ENCODE results near the gene TMEM63C.

DNA sequence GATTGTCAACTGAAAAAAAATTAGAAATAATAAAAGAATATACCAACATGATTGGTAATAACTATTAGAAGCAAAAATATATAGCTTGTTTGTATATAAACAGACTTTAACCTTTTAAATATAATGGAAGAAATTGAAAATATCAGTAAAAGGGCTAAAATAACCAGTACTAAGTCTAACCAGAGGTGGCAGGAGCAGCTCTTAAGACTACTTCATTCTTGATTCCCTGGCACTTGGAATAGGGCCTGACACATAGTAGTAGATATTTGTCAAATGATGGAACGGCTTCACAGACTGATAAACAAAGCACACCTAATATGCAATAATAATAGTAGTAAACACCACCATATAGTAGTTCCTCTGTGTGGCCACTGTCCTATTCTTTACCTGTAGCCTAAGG is 9.4 kb downstream of the TMEM63C start:
- no peak for TF ChIP-seq TAF1 (IDR thresholded peaks at IDR 0.05; ENCODE audit: borderline replicate concordance, low read depth, low read length)
- no peak for TF ChIP-seq POLR2A (IDR thresholded peaks at IDR 0.05; ENCODE audit: low read depth, low read length)
- TF ChIP-seq POLR2AphosphoS5 (IDR thresholded peaks at IDR 0.05; ENCODE audit: low read depth, low read length): no peak
